SU-DHL-6 (cell line): ENCODE data around the gene CERT1.

Source experiments
- H2AFZ ChIP-seq: fragments of 200-600 bp; sonication (generic); 2 replicates; pipeline ENCODE4 v1.6.1; 2014; ENCODE audit warnings: low read depth, mild to moderate bottlenecking, moderate library complexity, mixed read lengths, antibody characterized with exemption, low read length; ENCODE audit not compliant: severe bottlenecking
- H3F3A ChIP-seq: fragments of 200-600 bp; shearing (Covaris generic); 2 replicates; pipeline ENCODE4 v1.6.0; 2016; ENCODE audit warnings: antibody characterized with exemption, mild to moderate bottlenecking; ENCODE audit not compliant: insufficient read depth
- H3K27ac ChIP-seq: fragments of 200-600 bp; sonication (generic); 2 replicates; pipeline ENCODE4 v1.5.1; 2016; ENCODE audit warnings: low read depth, mild to moderate bottlenecking, low read length, moderate library complexity, mixed read lengths
- H3K27me3 ChIP-seq: fragments of 200-600 bp; sonication (generic), shearing (Covaris generic); 2 replicates; pipeline ENCODE4 v1.6.0; 2014; ENCODE audit warnings: mild to moderate bottlenecking, low read length
- H3K36me3 ChIP-seq: fragments of 200-600 bp; sonication (generic); 2 replicates; pipeline ENCODE4 v1.6.1; 2014; ENCODE audit warnings: mild to moderate bottlenecking, low read length, mixed read lengths
- H3K4me2 ChIP-seq: fragments of 300-600, 200-600 bp; shearing (Covaris generic), sonication (generic); 2 replicates; pipeline ENCODE4 v1.6.0; 2014; ENCODE audit warnings: low read length, low read depth, mild to moderate bottlenecking; ENCODE audit not compliant: poor library complexity, severe bottlenecking
- H3K4me3 ChIP-seq: fragments of 200-600 bp; sonication (generic); 2 replicates; pipeline ENCODE4 v1.5.1; 2014; ENCODE audit warnings: antibody characterized with exemption, low read length, mild to moderate bottlenecking, mixed read lengths; ENCODE audit not compliant: insufficient read depth, poor library complexity, severe bottlenecking
- H3K79me2 ChIP-seq: fragments of 200-600 bp; sonication (generic); 2 replicates; pipeline ENCODE4 v1.6.1; 2014; ENCODE audit warnings: mild to moderate bottlenecking, low read length, moderate library complexity; ENCODE audit not compliant: insufficient read depth
- H3K9ac ChIP-seq: fragments of 200-600 bp; sonication (generic); 2 replicates; pipeline ENCODE4 v1.7.0; 2014; ENCODE audit warnings: mild to moderate bottlenecking, low read length
- H3K9me2 ChIP-seq: fragments of 200-600 bp; sonication (generic); replicated peaks from 2 replicates; pipeline ENCODE4 v1.6.1; 2014; ENCODE audit warnings: low read length; ENCODE audit not compliant: insufficient read depth
- H3K9me3 ChIP-seq: fragments of 200-600 bp; sonication (generic); 2 replicates; pipeline ENCODE4 v1.6.1; 2014; ENCODE audit warnings: low read length, mixed read lengths; ENCODE audit not compliant: insufficient read depth
- H4K20me1 ChIP-seq: fragments of 200-600 bp; sonication (generic); 2 replicates; pipeline ENCODE4 v1.6.1; 2014; ENCODE audit warnings: low read depth, mild to moderate bottlenecking, antibody characterized with exemption, low read length, moderate library complexity, mixed read lengths
- CTCF ChIP-seq: fragments of 200-600 bp; sonication (generic); IDR thresholded peaks from one replicate; pipeline ENCODE4 v1.5.1; 2017; ENCODE audit warnings: antibody characterized with exemption, mild to moderate bottlenecking, low read length, moderate library complexity; ENCODE audit not compliant: insufficient read depth, poor library complexity, severe bottlenecking
- EZH2phosphoT487 ChIP-seq: fragments of 200-600 bp; sonication (generic), shearing (Covaris generic); conservative IDR thresholded peaks from 2 replicates; pipeline ENCODE4 v1.6.1; 2018; ENCODE audit warnings: mild to moderate bottlenecking, antibody characterized with exemption, low read length, moderate library complexity, mixed read lengths

The CERT1 gene

GRCh38 chr5:75348241-75348640 is 163.2 kb downstream of the CERT1 start:
- Histone ChIP-seq H2AFZ (no peak overlapping the region), H3K4me2 (no peak overlapping the region), H3F3A (no peaks in the 10 kb centered on the region; the same call in 1 of the 2 replicates), H3K9ac (no peak overlapping the region), H3K27ac (no peak overlapping the region), H3K79me2 (peaks cover 23% of the 10 kb centered on the region), H4K20me1 (peaks cover 22% of the 10 kb centered on the region), H3K9me3 (no peaks in the 10 kb centered on the region), H3K9me2 (no peaks in the 10 kb centered on the region), H3K4me3 (no peak overlapping the region), H3K36me3 (peaks cover 92% of the 10 kb centered on the region), H3K27me3 (no peaks in the 10 kb centered on the region)
- TF ChIP-seq EZH2phosphoT487 (no peak), CTCF (no peak)

- Histone ChIP-seq H3K36me3 (peaks cover 62% of the 10 kb centered on the region), H3K27ac (no peak overlapping the region), H3K27me3 (no peaks in the 10 kb centered on the region), H3K9me3 (no peaks in the 10 kb centered on the region), H3K4me2 (no peak overlapping the region), H3K9ac (no peak overlapping the region), H3K4me3 (no peak overlapping the region), H3K79me2 (peaks cover 69% of the 10 kb centered on the region), H4K20me1 (peaks cover 59% of the 10 kb centered on the region), H3K9me2 (no peaks in the 10 kb centered on the region), H2AFZ (no peak overlapping the region), H3F3A (no peaks in the 10 kb centered on the region; the same call in 1 of the 2 replicates)
- TF ChIP-seq EZH2phosphoT487 = no peak
- TF ChIP-seq CTCF = no peak
These were observed 168.6 kb downstream of the CERT1 start for GRCh38 chr5:75342836-75343235.

- Histone ChIP-seq H3K9me3 (no peaks in the 10 kb centered on the region), H3F3A (no peaks in the 10 kb centered on the region; the same call in 1 of the 2 replicates), H4K20me1 (peaks cover 59% of the 10 kb centered on the region), H3K9ac (no peak overlapping the region), H3K9me2 (no peaks in the 10 kb centered on the region), H3K36me3 (peaks cover 53% of the 10 kb centered on the region), H2AFZ (no peak overlapping the region), H3K4me3 (no peak overlapping the region), H3K79me2 (peaks cover 77% of the 10 kb centered on the region), H3K4me2 (peak overlapping the region; percentile 18), H3K27me3 (no peaks in the 10 kb centered on the region), H3K27ac (no peak overlapping the region)
- TF ChIP-seq EZH2phosphoT487 = no peak
- no peak for TF ChIP-seq CTCF
These were observed 169.5 kb downstream of the CERT1 start for GRCh38 chr5:75341934-75342333.
